ENCODE data around the gene MYOM3. TPM values are rescaled to one million over a fixed set of nuclear protein-coding genes. Genes with fewer than 3 reads are reported as not detected.

MYOM3 gene
- total RNA-seq, 2 experiments from 2014 or later: not detected

DNA sequence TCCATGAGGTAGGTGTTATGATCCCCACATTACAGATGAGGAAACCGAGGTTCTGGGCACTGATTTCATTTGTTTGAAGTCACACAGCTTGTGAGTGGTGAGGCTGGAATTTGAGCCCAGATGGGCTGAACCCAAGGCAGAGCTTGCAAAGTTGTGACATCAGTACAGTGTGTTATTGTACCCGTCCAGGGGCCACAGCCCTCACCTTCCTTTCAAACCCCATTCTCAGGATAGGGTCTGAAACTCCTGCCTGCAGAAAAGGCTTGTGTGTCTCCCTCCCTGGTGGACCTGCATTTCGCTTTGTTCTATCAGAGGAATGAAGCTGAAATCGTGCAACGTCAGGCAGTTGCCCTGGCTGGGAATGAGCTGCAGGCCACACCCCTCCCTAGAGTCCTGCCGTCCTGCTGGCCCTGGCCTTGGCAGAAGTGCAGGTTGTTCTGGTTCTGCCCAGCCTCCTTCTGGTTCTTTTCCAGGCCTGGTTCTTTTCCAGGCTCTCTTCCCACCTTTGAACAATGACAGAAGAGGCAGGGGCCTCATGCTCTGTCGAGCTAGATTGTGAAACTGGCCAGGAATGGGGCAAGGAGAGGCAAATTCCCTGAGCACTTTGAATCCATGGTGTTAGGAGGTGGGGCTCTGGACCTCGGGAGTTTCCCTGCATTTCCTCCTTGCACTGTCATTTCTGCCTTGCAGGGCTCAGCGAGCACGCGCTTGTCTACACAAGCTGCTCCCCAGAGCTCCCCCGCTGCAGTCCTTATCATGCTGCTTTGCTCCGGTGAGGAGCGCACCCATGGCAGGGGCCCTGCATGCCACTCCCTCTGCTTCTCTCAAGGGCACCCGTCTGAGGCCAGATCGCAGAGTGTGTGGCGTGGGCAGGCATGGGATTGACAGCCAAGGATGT lies 8.2 kb upstream of the MYOM3 start:
- DNase-seq: no peak
- CTCF ChIA-PET: interaction anchor here (0.9 kb wide), 1 partner anchor 79 kb away, joined by 4 read pairs; no protein-coding TSS in a partner anchor
- Mint-ChIP-seq H3K27ac (no peak overlapping the region), H3K9me3 (no peaks in the 10 kb centered on the region), H3K4me1 (no peaks in the 10 kb centered on the region), H3K4me3 (no peak overlapping the region), H3K36me3 (ENCODE audit: low read depth) (no peaks in the 10 kb centered on the region), H3K27me3 (peaks cover 13% of the 10 kb centered on the region)
- POLR2A ChIA-PET: no interaction called here

- no peaks in the 10 kb centered on the region for H3K36me3 Mint-ChIP-seq (ENCODE audit: low read depth)
- H3K27me3 Mint-ChIP-seq: peaks cover 13% of the 10 kb centered on the region
- CTCF ChIA-PET: no interaction called here
- H3K4me3 Mint-ChIP-seq: no peak overlapping the region
- H3K4me1 Mint-ChIP-seq: no peaks in the 10 kb centered on the region
- POLR2A ChIA-PET: no interaction called here
- no peak for DNase-seq
- H3K9me3 Mint-ChIP-seq: no peaks in the 10 kb centered on the region
- no peak overlapping the region for H3K27ac Mint-ChIP-seq
Measured at GRCh38 chr1:24119489-24119858, 7.5 kb upstream of the MYOM3 start.

DNA sequence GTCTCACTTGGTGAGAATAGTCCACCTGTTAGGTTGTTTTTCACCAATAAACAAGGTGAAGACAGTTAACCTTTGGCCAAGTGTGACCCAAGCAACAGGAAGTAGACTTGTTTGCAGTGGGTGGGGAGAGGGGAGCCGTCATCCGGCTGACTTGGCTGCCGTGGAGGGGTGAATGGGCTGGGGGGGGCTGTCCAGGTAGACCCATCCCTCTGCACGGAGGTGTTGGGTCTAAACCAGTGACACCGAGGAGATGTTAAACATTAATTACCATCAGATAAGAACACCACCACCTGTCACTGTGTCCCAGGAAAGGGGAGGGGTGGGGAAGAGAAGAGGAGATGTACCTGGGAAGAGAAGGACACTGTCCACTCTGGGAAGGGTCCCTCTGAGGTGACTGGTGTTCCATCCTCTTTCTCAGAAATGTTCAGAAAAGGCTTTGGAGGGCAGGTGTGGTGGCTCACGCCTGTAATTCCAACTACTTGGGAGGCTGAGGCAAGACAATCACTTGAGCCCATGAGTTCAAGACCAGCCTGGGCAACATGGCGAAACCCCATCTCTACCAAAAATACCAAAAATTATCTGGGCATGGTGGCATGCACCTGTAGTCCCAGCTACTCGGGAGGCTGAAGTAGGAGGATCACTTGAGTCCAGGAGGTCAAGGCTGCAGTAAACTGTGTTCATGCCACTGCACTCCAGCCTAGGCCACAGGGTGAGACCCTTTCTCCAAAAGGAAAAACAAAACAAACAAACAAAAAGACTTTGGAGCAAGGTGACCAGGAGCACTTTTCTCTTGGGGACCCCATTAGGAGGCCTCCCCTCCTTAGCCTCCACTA lies 6.7 kb upstream of the MYOM3 start:
- no peak for DNase-seq
- CTCF ChIA-PET: no interaction called here
- H3K36me3 Mint-ChIP-seq (ENCODE audit: low read depth): no peaks in the 10 kb centered on the region
- H3K27ac Mint-ChIP-seq: no peak overlapping the region
- H3K27me3 Mint-ChIP-seq: peaks cover 15% of the 10 kb centered on the region
- H3K9me3 Mint-ChIP-seq: no peaks in the 10 kb centered on the region
- POLR2A ChIA-PET: no interaction called here
- no peak overlapping the region for H3K4me3 Mint-ChIP-seq
- no peaks in the 10 kb centered on the region for H3K4me1 Mint-ChIP-seq

DNA sequence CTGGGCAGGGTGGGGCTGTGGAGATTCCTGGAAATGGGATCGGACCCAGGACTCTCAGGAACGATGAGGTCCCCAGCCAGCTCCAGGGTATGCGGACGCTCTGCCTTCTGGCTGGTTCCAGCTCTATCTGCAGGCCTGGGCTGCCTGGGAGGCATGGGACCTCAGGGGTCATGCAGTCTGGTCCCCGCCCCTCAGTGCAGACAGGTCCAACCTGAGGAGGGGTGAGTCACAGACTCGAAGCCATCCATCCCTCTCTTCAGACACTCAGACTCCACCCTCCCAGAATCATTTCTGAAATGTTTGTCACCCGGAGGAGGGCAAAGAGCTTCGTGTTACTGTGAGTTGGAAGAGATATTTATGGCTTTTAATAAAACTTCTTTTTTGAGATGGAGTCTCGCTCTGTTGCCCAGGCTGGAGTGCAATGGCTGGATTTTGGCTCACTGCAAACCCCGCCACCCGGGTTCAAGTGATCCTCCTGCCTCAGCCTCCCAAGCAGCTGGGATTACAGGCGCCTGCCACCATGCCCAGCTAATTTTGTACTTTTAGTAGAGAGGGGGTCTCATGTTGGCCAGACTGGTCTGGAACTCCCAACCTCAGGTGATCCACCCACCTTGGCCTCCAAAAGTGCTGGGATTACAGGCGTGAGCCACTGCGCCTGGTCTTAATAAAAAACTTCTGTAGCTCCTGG lies 5.9 kb upstream of the MYOM3 start:
- Mint-ChIP-seq H3K27ac (no peak overlapping the region), H3K9me3 (no peaks in the 10 kb centered on the region), H3K27me3 (peaks cover 15% of the 10 kb centered on the region), H3K4me1 (no peaks in the 10 kb centered on the region), H3K36me3 (ENCODE audit: low read depth) (no peaks in the 10 kb centered on the region), H3K4me3 (no peak overlapping the region)
- ChIA-PET CTCF (interaction anchor here (0.6 kb wide), 1 partner anchor 86 kb away, joined by 3 read pairs; no protein-coding TSS in a partner anchor), POLR2A (no interaction called here)
- DNase-seq: no peak

- H3K27ac Mint-ChIP-seq: no peak overlapping the region
- H3K4me1 Mint-ChIP-seq: peaks cover 5% of the 10 kb centered on the region
- no peak for DNase-seq
- H3K36me3 Mint-ChIP-seq (ENCODE audit: low read depth): no peaks in the 10 kb centered on the region
- H3K9me3 Mint-ChIP-seq: no peaks in the 10 kb centered on the region
- peaks cover 20% of the 10 kb centered on the region for H3K27me3 Mint-ChIP-seq
- POLR2A ChIA-PET: no interaction called here
- H3K4me3 Mint-ChIP-seq: no peak overlapping the region
- CTCF ChIA-PET: interaction anchor here (1.3 kb wide), 1 partner anchor 12 kb away, joined by 3 read pairs; no protein-coding TSS in a partner anchor
Measured at GRCh38 chr1:24117132-24117531, 5.2 kb upstream of the MYOM3 start.

- ChIA-PET POLR2A (no interaction called here), CTCF (no interaction called here)
- Mint-ChIP-seq H3K9me3 (no peaks in the 10 kb centered on the region), H3K4me3 (no peak overlapping the region), H3K27ac (no peak overlapping the region), H3K36me3 (ENCODE audit: low read depth) (no peaks in the 10 kb centered on the region), H3K27me3 (peaks cover 23% of the 10 kb centered on the region), H3K4me1 (peaks cover 5% of the 10 kb centered on the region)
- no peak for DNase-seq
Measured at GRCh38 chr1:24114753-24115152, 2.8 kb upstream of the MYOM3 start.

DNA sequence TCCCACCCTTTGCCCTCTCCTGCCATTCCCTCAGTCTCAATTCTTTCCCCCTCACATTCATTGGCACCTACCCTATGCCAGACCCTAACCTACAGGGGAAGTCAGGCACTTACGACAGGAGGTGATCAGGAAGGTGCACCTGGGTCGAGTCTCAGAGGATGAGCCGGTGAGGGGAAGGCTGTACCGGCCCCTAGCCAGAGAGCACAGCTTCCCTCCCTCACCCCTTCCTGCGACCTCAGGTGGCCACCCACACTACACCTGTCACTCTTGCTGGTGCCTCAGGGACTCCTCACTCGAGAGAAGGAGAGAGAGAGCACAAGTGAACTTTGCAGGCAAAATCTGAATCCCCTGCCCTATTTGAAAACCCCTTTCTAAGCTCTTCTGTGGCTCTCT lies 1.7 kb upstream of the MYOM3 start:
- Mint-ChIP-seq H3K4me3 (no peak overlapping the region), H3K36me3 (ENCODE audit: low read depth) (no peaks in the 10 kb centered on the region), H3K27me3 (peaks cover 21% of the 10 kb centered on the region), H3K9me3 (no peaks in the 10 kb centered on the region), H3K27ac (no peak overlapping the region), H3K4me1 (peaks cover 5% of the 10 kb centered on the region)
- DNase-seq: no peak
- ChIA-PET CTCF (interaction anchor here (1.2 kb wide), 1 partner anchor 52 kb away, joined by 3 read pairs; no protein-coding TSS in a partner anchor), POLR2A (no interaction called here)

DNA sequence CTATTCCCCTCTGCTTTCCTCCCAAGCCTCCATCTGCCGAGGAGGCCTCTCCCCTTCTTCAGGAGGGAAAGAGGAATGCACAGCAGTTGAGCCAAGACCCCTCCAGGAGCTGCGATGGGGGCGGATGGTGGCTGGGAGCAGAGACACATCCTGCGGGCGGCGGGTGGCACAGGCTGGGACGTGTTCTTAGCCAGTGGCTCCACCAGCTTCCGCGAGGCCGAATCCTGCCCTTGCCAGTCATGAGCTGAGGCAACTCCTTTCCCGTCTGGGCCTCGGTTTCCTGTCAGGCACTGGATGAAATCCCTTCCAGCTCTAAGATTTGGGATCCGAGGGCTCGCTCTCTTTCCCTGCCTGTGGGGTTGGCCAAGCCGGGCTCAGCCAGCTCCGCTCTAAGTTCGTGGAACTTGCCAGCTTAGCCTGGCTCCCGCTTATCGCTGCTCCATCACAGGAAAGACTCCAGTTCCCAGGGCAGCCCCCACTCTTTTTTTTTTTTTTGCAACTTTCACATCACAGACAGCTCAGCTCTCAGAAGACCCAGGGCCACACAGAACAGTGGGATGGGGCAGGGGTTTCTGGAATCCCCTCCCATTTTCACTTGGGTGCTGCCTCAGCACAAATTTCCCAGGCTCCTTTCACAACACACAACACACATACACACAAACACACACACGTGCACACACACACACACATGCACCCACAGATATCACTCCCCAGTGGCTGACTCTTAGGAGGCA lies 506 bp downstream of the MYOM3 start:
- Mint-ChIP-seq H3K9me3 (no peaks in the 10 kb centered on the region), H3K4me3 (no peak overlapping the region), H3K4me1 (peaks cover 5% of the 10 kb centered on the region), H3K27me3 (peaks cover 17% of the 10 kb centered on the region), H3K36me3 (ENCODE audit: low read depth) (no peaks in the 10 kb centered on the region), H3K27ac (no peak overlapping the region)
- ChIA-PET CTCF (interaction anchor here (0.8 to 2.2 kb wide), 5 partner anchors 9 to 65 kb away, joined by 3 to 6 read pairs (median 3); partner anchors contain the start of gene IL22RA1), POLR2A (no interaction called here)
- DNase-seq: no peak

DNA sequence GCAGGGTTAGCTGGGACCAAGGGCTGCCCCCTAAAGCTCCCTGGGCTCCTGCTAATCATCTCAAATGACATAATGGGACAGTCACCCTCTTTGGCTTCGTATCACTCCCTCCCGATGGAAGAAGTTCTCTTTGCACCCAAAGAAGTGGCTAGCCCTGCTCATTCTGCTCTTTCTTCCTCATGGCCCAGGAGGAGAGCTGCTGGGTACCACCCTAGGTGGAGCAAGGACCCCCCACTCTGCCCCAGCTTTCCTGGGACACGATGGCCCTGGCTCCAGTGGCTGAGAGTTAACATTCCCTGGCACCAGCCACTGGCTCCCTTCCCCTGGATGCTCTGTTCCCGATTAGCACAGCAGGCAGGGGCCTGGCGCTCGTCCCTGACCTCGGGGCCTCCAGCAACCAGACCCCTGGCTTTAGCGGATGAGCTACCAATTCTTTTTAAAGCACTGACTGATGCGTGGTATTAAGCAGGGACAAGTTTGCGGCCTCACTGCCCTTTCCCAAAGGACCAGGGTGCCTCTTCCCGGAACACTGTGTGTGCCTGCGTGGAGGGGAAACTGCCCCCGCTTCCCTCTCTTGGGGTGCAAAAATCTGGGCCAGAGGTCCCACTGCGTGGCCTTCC lies 1.2 kb downstream of the MYOM3 start:
- ChIA-PET CTCF (interaction anchor here (1.2 to 2.2 kb wide), 3 partner anchors 8 to 64 kb away, joined by 3 to 6 read pairs (median 3); no protein-coding TSS in a partner anchor), POLR2A (no interaction called here)
- Mint-ChIP-seq H3K27ac (no peak overlapping the region), H3K36me3 (ENCODE audit: low read depth) (no peaks in the 10 kb centered on the region), H3K4me1 (peaks cover 5% of the 10 kb centered on the region), H3K4me3 (no peak overlapping the region), H3K9me3 (no peaks in the 10 kb centered on the region), H3K27me3 (peaks cover 11% of the 10 kb centered on the region)
- no peak for DNase-seq

- peaks cover 11% of the 10 kb centered on the region for H3K27me3 Mint-ChIP-seq
Measured at GRCh38 chr1:24109686-24110475, 2.1 kb downstream of the MYOM3 start.

GRCh38 chr1:24109166-24109483 lies 2.8 kb downstream of the MYOM3 start:
- Mint-ChIP-seq H3K9me3 (no peaks in the 10 kb centered on the region), H3K27ac (no peak overlapping the region), H3K36me3 (ENCODE audit: low read depth) (no peaks in the 10 kb centered on the region), H3K4me3 (no peak overlapping the region), H3K4me1 (peaks cover 5% of the 10 kb centered on the region), H3K27me3 (peaks cover 11% of the 10 kb centered on the region)
- no peak for DNase-seq
- CTCF ChIA-PET: no interaction called here
- POLR2A ChIA-PET: no interaction called here

More at GRCh38 chr1:24109686-24110475, 2.1 kb downstream of the MYOM3 start:
- ChIA-PET CTCF (no interaction called here), POLR2A (no interaction called here)
- Mint-ChIP-seq H3K36me3 (ENCODE audit: low read depth) (no peaks in the 10 kb centered on the region), H3K9me3 (no peaks in the 10 kb centered on the region), H3K4me3 (no peak overlapping the region), H3K4me1 (peaks cover 5% of the 10 kb centered on the region), H3K27ac (no peak overlapping the region)
- no peak for DNase-seq
